ENCODE results near the gene ARHGAP8. TPM values are rescaled to one million over a fixed set of nuclear protein-coding genes. Genes with fewer than 3 reads are reported as not detected.
A peak's percentile ranks its signal among the peaks of the same experiment; 100 is the strongest.

Gene ARHGAP8
- total and polyA plus RNA-seq, 2 experiments from 2014 or later = 62.8 to 64.9 TPM

GRCh38 chr22:44895296-44896055, 143.1 kb downstream of the ARHGAP8 start:
- Histone ChIP-seq H3K9me2 (ENCODE audit: insufficient read depth) (no peaks in the 10 kb centered on the region), H3K79me2 (replicated peaks; ENCODE audit: insufficient read depth) (no peaks in the 10 kb centered on the region), H2AFZ (no peak overlapping the region), H3F3A (replicated peaks; ENCODE audit: low read depth) (peaks cover 6% of the 10 kb centered on the region; the same call in 1 of the 2 replicates), H3K4me3 (no peak overlapping the region), H3K36me3 (ENCODE audit: insufficient read depth) (no peaks in the 10 kb centered on the region), H3K4me2 (no peak overlapping the region), H4K20me1 (replicated peaks; ENCODE audit: insufficient read depth) (peaks cover 13% of the 10 kb centered on the region), H3K27me3 (ENCODE audit: insufficient read depth) (no peaks in the 10 kb centered on the region), H3K27ac (ENCODE audit: low read depth) (no peak overlapping the region), H3K4me1 (ENCODE audit: insufficient read depth) (no peaks in the 10 kb centered on the region; the same call in 1 of the 2 replicates)
- Mint-ChIP-seq H3K27ac (no peak overlapping the region; the same call in 1 of the 2 replicates), H3K36me3 (ENCODE audit: low read depth) (peaks cover 30% of the 10 kb centered on the region), H3K9me3 (no peaks in the 10 kb centered on the region), H3K4me1 (peaks cover 6% of the 10 kb centered on the region; the same call in 1 of the 3 replicates), H3K27me3 (ENCODE audit: insufficient read depth, low read depth, poor library complexity) (peaks cover 11% of the 10 kb centered on the region), H3K4me3 (no peak overlapping the region)
- peak; percentile 21; the same call in 1 of the 2 replicates for TF ChIP-seq POLR2AphosphoS5 (IDR thresholded peaks at IDR 0.05; ENCODE audit: low read depth)
- TF ChIP-seq ZNF462 (CRISPR knock-in tag; IDR thresholded peaks at IDR 0.05) = no peak
- DNase-seq (ENCODE audit: low spot score) (no peak), ATAC-seq (no peak)

GRCh38 chr22:44898236-44898635, 145.9 kb downstream of the ARHGAP8 start:
- Mint-ChIP-seq H3K4me1 (peaks cover 6% of the 10 kb centered on the region; the same call in 1 of the 3 replicates), H3K27ac (no peak overlapping the region), H3K4me3 (no peak overlapping the region), H3K9me3 (peaks cover 22% of the 10 kb centered on the region), H3K36me3 (ENCODE audit: low read depth) (peaks cover 52% of the 10 kb centered on the region), H3K27me3 (ENCODE audit: insufficient read depth, low read depth, poor library complexity) (peaks cover 7% of the 10 kb centered on the region)
- ATAC-seq = no peak
- H3F3A ChIP-seq (replicated peaks; ENCODE audit: low read depth) = peaks cover 6% of the 10 kb centered on the region; the same call in 1 of the 2 replicates
- no peak overlapping the region for H3K27ac ChIP-seq (ENCODE audit: low read depth)
- no peak overlapping the region for H3K4me3 ChIP-seq
- H3K4me2 ChIP-seq = no peak overlapping the region
- no peaks in the 10 kb centered on the region for H3K79me2 ChIP-seq (replicated peaks; ENCODE audit: insufficient read depth)
- H3K9me2 ChIP-seq (ENCODE audit: insufficient read depth) = no peaks in the 10 kb centered on the region
- no peak overlapping the region for H2AFZ ChIP-seq
- H3K4me1 ChIP-seq (ENCODE audit: insufficient read depth) = no peaks in the 10 kb centered on the region; the same call in 1 of the 2 replicates
- DNase-seq (ENCODE audit: low spot score) = no peak
- H3K27me3 ChIP-seq (ENCODE audit: insufficient read depth) = no peaks in the 10 kb centered on the region
- peaks cover 17% of the 10 kb centered on the region for H3K36me3 ChIP-seq (ENCODE audit: insufficient read depth)
- peaks cover 13% of the 10 kb centered on the region; the same call in 1 of the 2 replicates for H4K20me1 ChIP-seq (replicated peaks; ENCODE audit: insufficient read depth)
- no peak for TF ChIP-seq EZH2phosphoT487 (IDR thresholded peaks at IDR 0.05; ENCODE audit: unreplicated experiment)
- no peak for TF ChIP-seq JUNB (IDR thresholded peaks at IDR 0.05; ENCODE audit: unreplicated experiment)
- no peak for TF ChIP-seq CREB1 (CRISPR knock-in tag; IDR thresholded peaks at IDR 0.05; ENCODE audit: low read depth)
- no peak for TF ChIP-seq ETS1 (IDR thresholded peaks at IDR 0.05)
- TF ChIP-seq STAT1 (IDR thresholded peaks at IDR 0.05; ENCODE audit: unreplicated experiment) = no peak
- TF ChIP-seq CTCF (conservative IDR thresholded peaks at IDR 0.05; ENCODE audit: low read depth in 2 of 2) = no peak
